Smooth muscle cell (in vitro differentiated cells): ENCODE data around the gene EPHA4. TPM values are rescaled to one million over a fixed set of nuclear protein-coding genes. Genes with fewer than 3 reads are reported as not detected.
A peak's percentile ranks its signal among the peaks of the same experiment; 100 is the strongest.

ENCODE experiments used
- DNase-seq: peaks from one replicate; lab custom pipeline; 2025; ENCODE audit not compliant: unreplicated experiment; lab: John Stamatoyannopoulos, UW
- H2AFZ ChIP-seq: fragments of 200-600 bp; sonication (generic); 2 replicates; pipeline ENCODE4 v1.6.0; 2016; ENCODE audit warnings: antibody characterized with exemption, low read depth, mild to moderate bottlenecking
- H3F3A ChIP-seq: fragments of 200-600 bp; sonication (generic); 2 replicates; pipeline ENCODE4 v1.6.0; 2017; ENCODE audit warnings: antibody characterized with exemption, low read depth
- H3K27ac ChIP-seq: fragments of 200-600 bp; sonication (generic); 2 replicates; pipeline ENCODE4 v1.5.1; 2016; ENCODE audit warnings: low read depth, mild to moderate bottlenecking
- H3K27me3 ChIP-seq: fragments of 200-600 bp; sonication (generic); 2 replicates; pipeline ENCODE4 v1.6.1; 2016; ENCODE audit warnings: low read depth, mild to moderate bottlenecking
- H3K36me3 ChIP-seq: fragments of 200-600 bp; sonication (generic); 2 replicates; pipeline ENCODE4 v1.5.1; 2016; ENCODE audit warnings: low read depth
- H3K4me1 ChIP-seq: fragments of 200-600 bp; sonication (generic); 2 replicates; pipeline ENCODE4 v1.5.1; 2016; ENCODE audit warnings: low read depth
- H3K4me2 ChIP-seq: fragments of 200-600 bp; sonication (generic); 2 replicates; pipeline ENCODE4 v1.6.0; 2016; ENCODE audit warnings: mild to moderate bottlenecking
- H3K4me3 ChIP-seq: fragments of 200-600 bp; sonication (generic); 2 replicates; pipeline ENCODE4 v1.5.1; 2016; ENCODE audit warnings: mild to moderate bottlenecking
- H3K79me2 ChIP-seq: fragments of 200-600 bp; sonication (generic); 2 replicates; pipeline ENCODE4 v1.6.0; 2016; ENCODE audit warnings: low read depth, mild to moderate bottlenecking
- H3K9ac ChIP-seq: fragments of 200-600 bp; sonication (generic); 2 replicates; pipeline ENCODE4 v1.6.0; 2016; ENCODE audit warnings: low read depth
- H3K9me3 ChIP-seq: fragments of 200-600 bp; sonication (generic); replicated peaks from 2 replicates; pipeline ENCODE4 v1.5.1; 2016; ENCODE audit warnings: low read depth
- H4K20me1 ChIP-seq: fragments of 200-600 bp; sonication (generic); 2 replicates; pipeline ENCODE4 v1.6.0; 2016; ENCODE audit warnings: low read depth
- CTCF ChIP-seq: fragments of 200-600 bp; sonication (generic); IDR thresholded peaks from 2 replicates; pipeline ENCODE4 v1.5.1; 2017; ENCODE audit warnings: borderline replicate concordance, mild to moderate bottlenecking, antibody characterized with exemption; ENCODE audit not compliant: insufficient read depth, poor library complexity, severe bottlenecking
- WGBS: methylation state at CpG from one replicate; pipeline ENCODE4 v1.1.7; 2016; ENCODE audit warnings: low lambda C conversion rate; 5-methylcytosine and 5-hydroxymethylcytosine counted together
- polyA plus RNA-seq: library from polyadenylated mRNA; unstranded; fragments of >200 nt; fragmentation: Nextera tagmentation; extraction: Ambion mirVana; gene quantifications from 2 replicates; pipeline ENCODE4 v1.2.1, GENCODE V29; 2016
- total RNA-seq: library from RNA; depleted of rRNA; stranded (reverse); fragments of >200 nt; gene quantifications from 2 replicates; pipeline ENCODE4 v1.2.3, GENCODE V29; 2014

The EPHA4 gene
- total and polyA plus RNA-seq, 2 experiments from 2014 or later: 2.8 to 48.3 TPM

- H4K20me1 ChIP-seq: no peaks in the 10 kb centered on the region
- H3K27ac ChIP-seq: no peak overlapping the region
- H3K9ac ChIP-seq: no peak overlapping the region
- no peak overlapping the region for H2AFZ ChIP-seq
- H3K27me3 ChIP-seq: peaks cover 5% of the 10 kb centered on the region
- H3K79me2 ChIP-seq: no peaks in the 10 kb centered on the region
- no peaks in the 10 kb centered on the region for H3K36me3 ChIP-seq
- no peaks in the 10 kb centered on the region for H3K9me3 ChIP-seq
- 73% methylated on average over 7 of the region's 7 CpGs for WGBS
- DNase-seq: no peak
- no peak overlapping the region for H3K4me2 ChIP-seq
- peaks cover 7% of the 10 kb centered on the region for H3K4me1 ChIP-seq
- H3K4me3 ChIP-seq: no peak overlapping the region
- TF ChIP-seq CTCF: no peak
- H3F3A ChIP-seq: no peaks in the 10 kb centered on the region
Measured at GRCh38 chr2:221372907-221373306, 199.2 kb downstream of the EPHA4 start.

GRCh38 chr2:221372159-221372884 is 199.8 kb downstream of the EPHA4 start:
- Histone ChIP-seq H3K9me3 (no peaks in the 10 kb centered on the region), H3K4me3 (peak overlapping the region; percentile 4), H3K4me1 (peaks cover 7% of the 10 kb centered on the region), H3K4me2 (peak overlapping the region; percentile 61), H4K20me1 (no peaks in the 10 kb centered on the region), H3F3A (no peaks in the 10 kb centered on the region), H3K79me2 (no peaks in the 10 kb centered on the region), H3K9ac (no peak overlapping the region), H3K27me3 (peaks cover 5% of the 10 kb centered on the region), H3K36me3 (no peaks in the 10 kb centered on the region), H2AFZ (no peak overlapping the region), H3K27ac (no peak overlapping the region)
- DNase-seq: no peak
- WGBS: 33% methylated on average over 9 of the region's 9 CpGs
- peak; percentile 28 for TF ChIP-seq CTCF

GRCh38 chr2:221371347-221371746 is 200.8 kb downstream of the EPHA4 start:
- Histone ChIP-seq H3K27ac (no peak overlapping the region), H3K36me3 (no peaks in the 10 kb centered on the region), H4K20me1 (no peaks in the 10 kb centered on the region), H3K4me1 (peaks cover 7% of the 10 kb centered on the region), H3K27me3 (peaks cover 5% of the 10 kb centered on the region), H3K9me3 (no peaks in the 10 kb centered on the region), H2AFZ (no peak overlapping the region), H3K4me2 (no peak overlapping the region), H3K9ac (no peak overlapping the region), H3F3A (no peaks in the 10 kb centered on the region), H3K79me2 (no peaks in the 10 kb centered on the region), H3K4me3 (no peak overlapping the region)
- TF ChIP-seq CTCF: no peak
- no peak for DNase-seq
- WGBS: 89% methylated on average over 6 of the region's 6 CpGs

- Histone ChIP-seq H3K79me2 (no peaks in the 10 kb centered on the region), H3F3A (no peaks in the 10 kb centered on the region), H3K27ac (no peak overlapping the region), H3K4me1 (peaks cover 7% of the 10 kb centered on the region), H4K20me1 (no peaks in the 10 kb centered on the region), H3K4me2 (no peak overlapping the region), H2AFZ (no peak overlapping the region), H3K36me3 (no peaks in the 10 kb centered on the region), H3K9me3 (no peaks in the 10 kb centered on the region), H3K9ac (no peak overlapping the region), H3K27me3 (peaks cover 5% of the 10 kb centered on the region), H3K4me3 (no peak overlapping the region)
- TF ChIP-seq CTCF: no peak
- 62% methylated on average over 6 of the region's 6 CpGs for WGBS
- DNase-seq: no peak
Measured at GRCh38 chr2:221370857-221371211, 201.3 kb downstream of the EPHA4 start.
